DND-41 (cell line): ENCODE measurements around the gene SPATC1L.

Source experiments
- EZH2 ChIP-seq: IDR thresholded peaks from 3 replicates; pipeline ENCODE4 v1.6.1; 2012; ENCODE audit warnings: borderline replicate concordance, low read depth, mild to moderate bottlenecking, moderate library complexity, low read length, inconsistent platforms; ENCODE audit not compliant: severe bottlenecking
- TF ChIP-seq, protein P1 (sequence below): IDR thresholded peaks from 2 replicates; pipeline ENCODE4 v1.5.1; 2012; ENCODE audit warnings: borderline replicate concordance, low read length, moderate library complexity, mild to moderate bottlenecking; ENCODE audit not compliant: poor library complexity, severe bottlenecking; ENCODE audit errors: extremely low read depth

DNA sequence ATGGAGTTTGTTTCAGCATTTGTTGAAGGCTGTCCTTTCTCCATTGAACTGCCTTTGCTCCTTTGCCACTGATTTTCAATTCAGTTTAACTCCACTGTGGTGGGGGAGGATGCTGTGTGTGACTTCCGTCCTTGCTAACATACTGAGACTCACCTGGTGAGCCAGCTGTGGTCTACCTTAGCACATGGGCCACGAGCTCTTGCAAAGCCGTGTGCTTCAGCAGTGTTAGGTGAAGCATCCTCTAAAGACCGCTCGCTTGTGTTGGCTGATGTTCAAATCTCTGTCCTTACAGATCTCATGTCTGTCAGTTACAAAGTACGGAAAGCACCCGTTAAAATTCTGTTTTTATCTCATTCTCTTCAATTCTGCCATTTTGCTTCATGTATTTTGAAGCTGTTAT is 3.6 kb upstream of the SPATC1L start:
- TF ChIP-seq, protein P1, sequence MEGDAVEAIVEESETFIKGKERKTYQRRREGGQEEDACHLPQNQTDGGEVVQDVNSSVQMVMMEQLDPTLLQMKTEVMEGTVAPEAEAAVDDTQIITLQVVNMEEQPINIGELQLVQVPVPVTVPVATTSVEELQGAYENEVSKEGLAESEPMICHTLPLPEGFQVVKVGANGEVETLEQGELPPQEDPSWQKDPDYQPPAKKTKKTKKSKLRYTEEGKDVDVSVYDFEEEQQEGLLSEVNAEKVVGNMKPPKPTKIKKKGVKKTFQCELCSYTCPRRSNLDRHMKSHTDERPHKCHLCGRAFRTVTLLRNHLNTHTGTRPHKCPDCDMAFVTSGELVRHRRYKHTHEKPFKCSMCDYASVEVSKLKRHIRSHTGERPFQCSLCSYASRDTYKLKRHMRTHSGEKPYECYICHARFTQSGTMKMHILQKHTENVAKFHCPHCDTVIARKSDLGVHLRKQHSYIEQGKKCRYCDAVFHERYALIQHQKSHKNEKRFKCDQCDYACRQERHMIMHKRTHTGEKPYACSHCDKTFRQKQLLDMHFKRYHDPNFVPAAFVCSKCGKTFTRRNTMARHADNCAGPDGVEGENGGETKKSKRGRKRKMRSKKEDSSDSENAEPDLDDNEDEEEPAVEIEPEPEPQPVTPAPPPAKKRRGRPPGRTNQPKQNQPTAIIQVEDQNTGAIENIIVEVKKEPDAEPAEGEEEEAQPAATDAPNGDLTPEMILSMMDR = no peak
- no peak for TF ChIP-seq EZH2
